Measurements from ENCODE around the gene GRK4.
"Not testable (repeated sequence)": the region's sequence is repeated elsewhere in the genome, so short reads cannot be mapped to it uniquely, and the experiment has no call there.

Gene GRK4

GRCh38 chr4:2955186-2956044 lies 8.0 kb upstream of the GRK4 start:
- not testable (repeated sequence) for FAIRE-seq; DNase-seq (ENCODE audit: insufficient read length, low spot score)

GRCh38 chr4:2958446-2958845 lies 4.9 kb upstream of the GRK4 start:
- FAIRE-seq = no peak
- no peak for DNase-seq (ENCODE audit: insufficient read length, low spot score)

GRCh38 chr4:2960450-2960849 lies 2.9 kb upstream of the GRK4 start:
- not testable (repeated sequence) for FAIRE-seq; DNase-seq (ENCODE audit: insufficient read length, low spot score)

- FAIRE-seq = no peak
- no peak for DNase-seq (ENCODE audit: insufficient read length, low spot score)
Measured at GRCh38 chr4:2961421-2961810, 2.0 kb upstream of the GRK4 start.

GRCh38 chr4:2961811-2962441 lies 1.4 kb upstream of the GRK4 start:
- FAIRE-seq = no peak
- DNase-seq (ENCODE audit: insufficient read length, low spot score) = no peak

GRCh38 chr4:2962614-2963174 lies 677 bp upstream of the GRK4 start:
- DNase-seq (ENCODE audit: insufficient read length, low spot score) (peak; percentile 51), FAIRE-seq (peak; percentile 46)

GRCh38 chr4:2963966-2964471 lies 648 bp downstream of the GRK4 start:
- DNase-seq (ENCODE audit: insufficient read length, low spot score) (peak; percentile 43), FAIRE-seq (no peak)

GRCh38 chr4:2964706-2965258 lies 1.4 kb downstream of the GRK4 start:
- FAIRE-seq = no peak
- DNase-seq (ENCODE audit: insufficient read length, low spot score) = no peak

GRCh38 chr4:2965262-2965661 lies 1.9 kb downstream of the GRK4 start:
- FAIRE-seq = no peak

GRCh38 chr4:2968381-2968780 lies 5.0 kb downstream of the GRK4 start:
- no peak for DNase-seq (ENCODE audit: insufficient read length, low spot score)

More at GRCh38 chr4:2965262-2965661, 1.9 kb downstream of the GRK4 start:
- DNase-seq (ENCODE audit: insufficient read length, low spot score) = no peak

GRCh38 chr4:2971275-2971674 lies 7.9 kb downstream of the GRK4 start:
- no peak for FAIRE-seq
- DNase-seq (ENCODE audit: insufficient read length, low spot score) = no peak

More at GRCh38 chr4:2968381-2968780, 5.0 kb downstream of the GRK4 start:
- no peak for FAIRE-seq

GRCh38 chr4:2977211-2978088 lies 14.1 kb downstream of the GRK4 start:
- DNase-seq (ENCODE audit: insufficient read length, low spot score) (no peak), FAIRE-seq (no peak)

GRCh38 chr4:2981256-2981819 lies 18.0 kb downstream of the GRK4 start:
- FAIRE-seq (no peak), DNase-seq (ENCODE audit: insufficient read length, low spot score) (no peak)

GRCh38 chr4:2982012-2982411 lies 18.6 kb downstream of the GRK4 start:
- DNase-seq (ENCODE audit: insufficient read length, low spot score) = no peak
- no peak for FAIRE-seq

GRCh38 chr4:2983715-2984114 lies 20.3 kb downstream of the GRK4 start:
- not testable (repeated sequence) for FAIRE-seq; DNase-seq (ENCODE audit: insufficient read length, low spot score)

- no peak for DNase-seq (ENCODE audit: insufficient read length, low spot score)
- peak; percentile 28 for FAIRE-seq
Measured at GRCh38 chr4:2991243-2991642, 27.9 kb downstream of the GRK4 start.

- DNase-seq (ENCODE audit: insufficient read length, low spot score) = no peak
- FAIRE-seq = no peak
Measured at GRCh38 chr4:2994917-2995316, 31.5 kb downstream of the GRK4 start.

GRCh38 chr4:2995546-2996265 lies 32.3 kb downstream of the GRK4 start:
- DNase-seq (ENCODE audit: insufficient read length, low spot score) (no peak), FAIRE-seq (no peak)

GRCh38 chr4:2996415-2996814 lies 33.0 kb downstream of the GRK4 start:
- no peak for FAIRE-seq
- no peak for DNase-seq (ENCODE audit: insufficient read length, low spot score)
